IPS-15b (cell line): ENCODE results near the gene PDE4B.

Experiments used
- H3K27me3 ChIP-seq: one replicate; pipeline ENCODE4 v1.6.1; 2013; ENCODE audit warnings: low read length; ENCODE audit not compliant: control insufficient read depth, insufficient read depth
- H3K36me3 ChIP-seq: one replicate; pipeline ENCODE4 v1.6.1; 2013; ENCODE audit warnings: low read length; ENCODE audit not compliant: control insufficient read depth, insufficient read depth
- H3K4me1 ChIP-seq: one replicate; pipeline ENCODE4 v1.6.1; 2013; ENCODE audit warnings: mild to moderate bottlenecking, low read length; ENCODE audit not compliant: control insufficient read depth, insufficient read depth
- H3K4me3 ChIP-seq: one replicate; pipeline ENCODE4 v1.5.1; 2013; ENCODE audit warnings: low read depth, low read length
- H3K9ac ChIP-seq: one replicate; pipeline ENCODE4 v1.6.1; 2013; ENCODE audit warnings: low read depth, mild to moderate bottlenecking, low read length
- H3K9me3 ChIP-seq: one replicate; pipeline ENCODE4 v1.6.1; 2013; ENCODE audit warnings: mild to moderate bottlenecking, low read length; ENCODE audit not compliant: control insufficient read depth, insufficient read depth

Gene PDE4B

DNA sequence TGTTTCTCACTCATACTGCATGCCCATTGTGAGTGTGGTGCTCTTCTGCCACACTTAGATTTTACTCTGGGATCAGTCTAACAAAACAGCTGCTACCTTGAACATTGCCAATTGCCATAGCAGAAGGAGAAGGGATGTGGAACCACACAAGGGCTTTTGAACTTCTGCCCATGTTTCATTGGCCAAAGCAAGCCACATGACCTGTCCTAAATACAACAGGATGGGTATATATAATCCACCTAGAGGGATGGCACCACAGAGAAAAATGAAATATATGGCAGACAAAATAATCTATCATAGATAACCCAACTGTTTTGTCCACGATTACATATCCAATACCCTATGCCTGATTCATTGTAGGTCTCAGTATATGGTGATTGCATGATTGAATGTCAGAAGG lies 26.3 kb downstream of the PDE4B start:
- Histone ChIP-seq H3K9ac (no peak overlapping the region), H3K4me1 (no peaks in the 10 kb centered on the region), H3K9me3 (no peaks in the 10 kb centered on the region), H3K27me3 (no peaks in the 10 kb centered on the region), H3K4me3 (no peak overlapping the region), H3K36me3 (no peaks in the 10 kb centered on the region)

DNA sequence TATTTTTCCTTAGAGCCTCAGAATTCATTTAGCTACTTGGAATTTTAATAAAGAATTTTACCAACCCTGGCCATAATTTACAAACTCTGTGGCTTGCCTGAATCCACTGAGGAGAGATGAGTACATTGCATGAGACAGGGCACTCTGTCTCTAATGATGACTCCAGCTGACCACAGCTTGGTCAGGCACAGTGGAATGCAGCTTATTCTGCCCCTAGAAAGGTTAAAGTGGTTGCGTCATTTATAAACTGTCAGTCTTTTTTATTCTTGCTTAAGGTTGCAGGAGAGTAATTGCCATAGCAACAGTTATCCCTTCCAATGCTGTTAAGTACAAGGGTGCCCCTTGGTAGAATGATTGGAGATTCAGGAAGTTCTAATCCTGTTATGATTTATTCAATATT lies 28.3 kb downstream of the PDE4B start:
- Histone ChIP-seq H3K36me3 (no peaks in the 10 kb centered on the region), H3K9ac (no peak overlapping the region), H3K4me3 (no peak overlapping the region), H3K9me3 (no peaks in the 10 kb centered on the region), H3K4me1 (no peaks in the 10 kb centered on the region), H3K27me3 (no peaks in the 10 kb centered on the region)

DNA sequence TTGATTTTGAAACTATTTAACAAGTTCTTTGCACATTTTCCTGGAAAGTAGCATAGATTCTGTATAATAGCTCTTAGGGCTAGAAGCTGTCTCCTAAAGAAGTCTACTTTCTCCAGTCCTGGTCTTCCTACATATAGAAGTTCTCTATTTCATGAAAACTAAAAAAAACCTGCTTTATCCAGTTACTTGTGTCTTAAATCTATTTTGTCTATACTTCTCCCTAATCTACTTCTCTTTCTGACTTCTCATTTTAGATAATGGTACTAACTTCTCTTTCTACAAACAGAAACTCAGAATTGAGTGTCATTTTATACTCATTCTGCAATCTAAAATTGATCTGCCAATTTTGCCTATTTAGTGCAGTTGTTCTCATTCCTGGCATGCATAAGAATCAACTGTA lies 28.7 kb downstream of the PDE4B start:
- no peaks in the 10 kb centered on the region for H3K4me1 ChIP-seq
- H3K9ac ChIP-seq = no peak overlapping the region
- no peaks in the 10 kb centered on the region for H3K36me3 ChIP-seq
- H3K27me3 ChIP-seq = no peaks in the 10 kb centered on the region
- no peaks in the 10 kb centered on the region for H3K9me3 ChIP-seq
- H3K4me3 ChIP-seq = no peak overlapping the region

DNA sequence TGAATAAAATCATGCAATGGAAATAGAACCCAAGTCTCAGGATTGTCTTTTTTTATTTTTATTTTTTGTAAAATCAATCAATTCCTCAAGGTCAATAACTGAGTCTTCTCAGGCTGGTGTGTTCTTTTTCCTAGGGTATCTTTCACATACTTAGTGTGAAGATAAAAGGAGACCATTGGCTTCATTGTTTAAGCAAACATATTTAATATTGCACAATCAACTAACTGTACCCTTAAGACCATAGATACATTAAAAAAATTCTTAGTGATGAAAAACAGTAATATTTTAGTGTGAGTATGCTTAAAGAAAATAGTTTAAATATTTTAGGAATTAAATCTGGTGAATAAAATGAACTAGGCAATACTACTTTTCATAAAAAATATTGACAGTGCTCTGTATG lies 31.4 kb downstream of the PDE4B start:
- H3K9me3 ChIP-seq = no peaks in the 10 kb centered on the region
- no peak overlapping the region for H3K9ac ChIP-seq
- no peaks in the 10 kb centered on the region for H3K4me1 ChIP-seq
- no peaks in the 10 kb centered on the region for H3K27me3 ChIP-seq
- H3K4me3 ChIP-seq = no peak overlapping the region
- H3K36me3 ChIP-seq = no peaks in the 10 kb centered on the region

DNA sequence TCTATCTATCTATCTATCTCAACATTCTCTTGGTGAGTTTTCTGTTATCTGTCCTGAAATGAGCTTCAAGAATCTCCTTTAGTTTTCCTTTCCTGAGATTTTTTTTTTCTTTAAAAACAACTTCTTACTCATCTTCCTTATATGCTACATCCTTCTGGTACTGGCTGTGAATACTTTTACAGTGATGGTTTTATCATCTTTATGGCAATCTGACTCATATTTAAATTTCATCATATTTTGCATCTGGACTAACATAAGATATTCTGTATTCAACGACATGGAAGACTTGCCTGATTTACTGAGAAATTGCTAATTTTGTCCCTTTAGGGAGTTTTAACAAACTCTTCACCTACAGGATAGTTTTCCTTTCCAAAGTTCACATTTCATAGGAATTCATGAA lies 33.0 kb downstream of the PDE4B start:
- Histone ChIP-seq H3K9ac (no peak overlapping the region), H3K36me3 (no peaks in the 10 kb centered on the region), H3K4me1 (no peaks in the 10 kb centered on the region), H3K4me3 (no peak overlapping the region), H3K27me3 (no peaks in the 10 kb centered on the region), H3K9me3 (no peaks in the 10 kb centered on the region)

DNA sequence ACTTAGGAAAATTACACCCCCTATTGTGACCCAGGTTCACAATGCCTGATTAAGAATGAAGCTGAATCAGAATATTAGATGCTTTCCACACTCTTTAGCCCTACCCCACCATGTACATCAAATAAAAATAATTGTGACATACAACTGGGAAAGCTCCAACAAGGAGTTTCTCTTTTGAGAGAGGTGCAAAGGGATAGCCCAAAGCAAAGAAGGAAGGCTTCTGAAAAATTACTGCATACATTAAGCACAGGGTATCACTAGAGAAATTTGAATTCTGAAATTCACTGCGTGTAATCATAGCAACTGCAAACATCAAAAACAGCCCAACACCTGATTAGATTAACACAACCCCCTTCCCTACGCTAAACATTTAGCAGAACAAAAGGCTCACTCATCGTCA lies 34.1 kb downstream of the PDE4B start:
- Histone ChIP-seq H3K4me1 (no peaks in the 10 kb centered on the region), H3K9me3 (no peaks in the 10 kb centered on the region)

DNA sequence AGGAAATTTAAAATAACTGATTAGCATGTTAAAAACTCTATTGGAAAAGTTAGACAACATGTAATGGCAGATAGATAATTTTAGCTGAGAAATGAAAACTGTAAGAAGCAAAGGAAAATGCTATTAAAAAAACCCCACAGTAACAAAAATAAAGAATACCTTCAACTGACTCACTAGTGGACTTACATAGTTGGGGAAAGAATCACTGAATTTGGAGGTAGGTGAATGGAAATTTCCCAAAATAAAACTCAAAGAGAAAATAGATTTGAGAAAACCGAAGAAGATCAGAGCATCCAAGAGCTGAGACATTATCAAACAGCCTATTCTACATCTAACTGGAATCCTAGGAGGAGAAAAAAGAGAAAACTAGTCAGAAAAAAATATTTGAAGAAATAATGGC lies 34.7 kb downstream of the PDE4B start:
- no peaks in the 10 kb centered on the region for H3K36me3 ChIP-seq
- H3K9ac ChIP-seq = no peak overlapping the region
- H3K4me3 ChIP-seq = no peak overlapping the region
- no peaks in the 10 kb centered on the region for H3K4me1 ChIP-seq
- no peaks in the 10 kb centered on the region for H3K9me3 ChIP-seq
- H3K27me3 ChIP-seq = no peaks in the 10 kb centered on the region

More for the DNA sequence above, 34.1 kb downstream of the PDE4B start:
- no peaks in the 10 kb centered on the region for H3K36me3 ChIP-seq
- H3K9ac ChIP-seq = no peak overlapping the region
- no peaks in the 10 kb centered on the region for H3K27me3 ChIP-seq
- H3K4me3 ChIP-seq = no peak overlapping the region

DNA sequence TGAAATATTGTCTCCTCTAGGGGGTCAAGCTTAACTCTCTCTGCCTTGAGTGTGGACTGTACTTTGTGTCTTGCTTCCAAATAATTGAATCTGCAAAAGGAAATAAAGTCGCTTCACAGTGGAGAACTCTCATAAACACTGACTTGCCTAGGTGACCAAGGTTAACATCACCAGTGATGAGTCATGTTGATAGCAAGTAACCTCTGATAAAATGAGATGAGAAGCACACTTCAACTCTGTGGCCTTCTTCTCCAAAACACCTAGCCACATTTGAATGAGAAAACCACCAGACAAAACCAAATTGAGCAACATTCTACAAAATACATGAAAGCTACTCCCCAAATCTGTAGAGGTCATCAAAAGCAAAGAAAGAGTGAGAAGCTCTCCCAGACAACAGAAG lies 37.6 kb downstream of the PDE4B start:
- Histone ChIP-seq H3K36me3 (no peaks in the 10 kb centered on the region), H3K4me3 (no peak overlapping the region), H3K9ac (no peak overlapping the region), H3K27me3 (no peaks in the 10 kb centered on the region), H3K4me1 (no peaks in the 10 kb centered on the region), H3K9me3 (no peaks in the 10 kb centered on the region)

DNA sequence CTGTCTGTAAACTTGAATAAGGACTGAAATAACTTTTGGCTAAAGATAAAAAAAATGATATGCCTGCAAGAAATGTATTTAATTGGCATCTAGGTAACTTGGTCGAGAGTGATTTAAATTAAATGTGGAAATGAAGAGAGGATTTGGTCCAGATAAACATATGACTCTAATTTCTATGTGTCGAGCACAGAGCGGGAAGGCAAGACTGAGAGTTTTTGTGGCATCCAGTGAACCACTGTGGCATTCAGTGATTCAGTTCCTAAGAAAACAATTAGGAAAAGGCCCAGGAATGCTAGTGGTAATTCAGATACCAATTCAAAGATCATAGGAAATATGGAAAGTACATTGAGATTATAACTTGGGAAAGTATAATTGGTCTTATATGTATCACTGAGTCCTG lies 39.6 kb downstream of the PDE4B start:
- no peaks in the 10 kb centered on the region for H3K9me3 ChIP-seq

DNA sequence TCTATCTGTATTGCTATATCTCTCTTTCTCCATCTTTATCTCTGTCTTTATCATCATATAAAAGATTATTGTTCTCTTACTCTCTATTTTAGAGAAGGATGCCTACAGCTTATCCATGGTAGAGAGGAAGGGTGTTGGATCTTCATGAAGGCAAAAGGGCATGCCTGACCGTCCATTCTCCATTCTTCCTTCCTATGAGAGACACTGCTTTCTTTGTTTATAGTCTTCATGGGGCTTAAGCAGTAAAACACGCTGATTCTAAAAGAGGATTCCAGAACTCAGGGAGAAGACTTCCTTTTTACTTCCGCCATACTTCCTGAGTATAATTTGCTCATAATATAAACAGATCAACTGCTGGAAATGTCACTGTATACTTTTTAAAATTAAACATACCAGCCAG lies 44.0 kb downstream of the PDE4B start:
- H3K4me1 ChIP-seq = no peaks in the 10 kb centered on the region
- no peak overlapping the region for H3K9ac ChIP-seq
- no peaks in the 10 kb centered on the region for H3K36me3 ChIP-seq
- no peak overlapping the region for H3K4me3 ChIP-seq
- no peaks in the 10 kb centered on the region for H3K27me3 ChIP-seq
- H3K9me3 ChIP-seq = no peaks in the 10 kb centered on the region

More for the DNA sequence above, 39.6 kb downstream of the PDE4B start:
- Histone ChIP-seq H3K36me3 (no peaks in the 10 kb centered on the region), H3K4me1 (no peaks in the 10 kb centered on the region), H3K9ac (no peak overlapping the region), H3K4me3 (no peak overlapping the region), H3K27me3 (no peaks in the 10 kb centered on the region)

DNA sequence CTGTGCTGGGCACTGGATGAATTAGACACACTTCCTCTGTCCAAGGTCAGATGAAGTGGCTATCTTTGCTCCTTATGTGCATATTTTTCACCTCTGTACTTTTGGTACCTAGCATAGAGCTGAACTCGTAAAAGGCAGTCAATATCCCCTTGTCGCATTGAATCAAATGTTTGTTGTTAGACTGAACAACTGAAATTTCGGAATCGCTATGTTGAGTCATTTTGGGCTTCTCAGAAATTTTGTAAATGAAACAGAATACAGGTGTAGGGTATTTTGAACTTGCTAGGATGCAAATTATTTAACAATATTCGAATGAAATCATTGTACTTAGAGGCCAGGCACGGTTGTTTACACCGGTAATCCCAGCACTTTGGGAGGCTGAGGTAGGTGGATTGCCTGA lies 48.0 kb downstream of the PDE4B start:
- no peak overlapping the region for H3K9ac ChIP-seq
- H3K9me3 ChIP-seq = no peaks in the 10 kb centered on the region
- no peaks in the 10 kb centered on the region for H3K27me3 ChIP-seq
- no peaks in the 10 kb centered on the region for H3K36me3 ChIP-seq
- H3K4me3 ChIP-seq = no peak overlapping the region
- no peaks in the 10 kb centered on the region for H3K4me1 ChIP-seq

DNA sequence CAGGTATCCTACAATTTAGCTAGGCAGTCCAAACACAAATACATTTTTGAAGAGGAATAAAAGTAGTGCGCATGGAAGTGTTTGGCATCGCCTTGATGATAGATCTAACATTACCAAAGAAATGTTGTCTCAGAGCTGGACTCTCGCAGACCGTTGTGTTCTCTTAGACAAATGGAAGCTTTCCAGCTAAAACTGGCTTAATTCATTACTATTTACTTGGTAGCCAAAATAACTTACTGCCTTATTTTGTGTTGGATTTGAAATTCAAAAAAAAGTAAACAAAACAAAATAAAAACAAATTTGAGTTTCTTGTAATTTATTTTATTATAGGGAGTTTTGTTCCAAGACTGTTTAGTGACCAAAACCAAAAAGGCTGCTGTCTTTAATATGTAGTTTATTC lies 51.6 kb downstream of the PDE4B start:
- H3K4me3 ChIP-seq = no peak overlapping the region
- H3K36me3 ChIP-seq = no peaks in the 10 kb centered on the region
- H3K27me3 ChIP-seq = no peaks in the 10 kb centered on the region
- H3K9me3 ChIP-seq = no peaks in the 10 kb centered on the region
- no peaks in the 10 kb centered on the region for H3K4me1 ChIP-seq
- H3K9ac ChIP-seq = no peak overlapping the region
